Fibroblast of lung (primary cell): Measurements from ENCODE around the gene AMOTL2.

ENCODE experiments used
- EZH2 ChIP-seq: IDR thresholded peaks from 2 replicates; pipeline ENCODE4 v1.5.1; 2012; ENCODE audit warnings: low read length, control low read depth, mild to moderate bottlenecking; ENCODE audit errors: missing control alignments
- TF ChIP-seq, protein P1 (sequence below), 2 donors: IDR thresholded peaks in 1 of 2; conservative IDR thresholded peaks in 1 of 2; 1 replicate in 1 of 2; 2 replicates in 1 of 2; pipeline ENCODE4 v1.5.1; 2011 to 2012; ENCODE audit warnings: low read length in 2 of 2, control low read depth in 1 of 2, inconsistent platforms in 1 of 2, low read depth in 1 of 2, mild to moderate bottlenecking in 1 of 2

DNA sequence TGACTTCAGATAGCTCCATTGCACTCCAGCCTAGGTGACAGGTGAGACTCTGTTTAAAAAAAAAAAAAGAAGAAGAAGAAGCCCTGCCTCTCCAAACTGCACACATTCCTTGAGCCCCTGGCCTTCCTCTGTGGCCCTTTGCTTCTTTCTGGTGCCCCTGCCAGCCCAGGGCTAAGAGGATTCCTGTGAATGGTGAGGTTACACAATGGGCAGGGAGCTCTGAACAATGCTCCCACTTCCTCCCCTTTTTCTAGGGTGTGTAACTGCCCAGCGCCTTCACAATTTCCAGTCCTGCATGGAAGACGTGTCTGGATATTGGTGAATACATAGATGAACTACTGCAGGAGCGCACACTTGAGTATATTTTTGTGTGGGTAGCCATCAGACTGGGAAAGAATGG lies 3.6 kb upstream of the AMOTL2 start:
- TF ChIP-seq, protein P1, sequence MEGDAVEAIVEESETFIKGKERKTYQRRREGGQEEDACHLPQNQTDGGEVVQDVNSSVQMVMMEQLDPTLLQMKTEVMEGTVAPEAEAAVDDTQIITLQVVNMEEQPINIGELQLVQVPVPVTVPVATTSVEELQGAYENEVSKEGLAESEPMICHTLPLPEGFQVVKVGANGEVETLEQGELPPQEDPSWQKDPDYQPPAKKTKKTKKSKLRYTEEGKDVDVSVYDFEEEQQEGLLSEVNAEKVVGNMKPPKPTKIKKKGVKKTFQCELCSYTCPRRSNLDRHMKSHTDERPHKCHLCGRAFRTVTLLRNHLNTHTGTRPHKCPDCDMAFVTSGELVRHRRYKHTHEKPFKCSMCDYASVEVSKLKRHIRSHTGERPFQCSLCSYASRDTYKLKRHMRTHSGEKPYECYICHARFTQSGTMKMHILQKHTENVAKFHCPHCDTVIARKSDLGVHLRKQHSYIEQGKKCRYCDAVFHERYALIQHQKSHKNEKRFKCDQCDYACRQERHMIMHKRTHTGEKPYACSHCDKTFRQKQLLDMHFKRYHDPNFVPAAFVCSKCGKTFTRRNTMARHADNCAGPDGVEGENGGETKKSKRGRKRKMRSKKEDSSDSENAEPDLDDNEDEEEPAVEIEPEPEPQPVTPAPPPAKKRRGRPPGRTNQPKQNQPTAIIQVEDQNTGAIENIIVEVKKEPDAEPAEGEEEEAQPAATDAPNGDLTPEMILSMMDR (conservative IDR thresholded peaks at IDR 0.05 in 1 of 2, IDR thresholded peaks at IDR 0.05 in 1 of 2; ENCODE audit: low read depth in 1 of 2, low read length in 2 of 2), result no peak
- TF ChIP-seq EZH2, result no peak
